BE2C (cell line): ENCODE data around the gene GNAI3.

Source experiments
- DNase-seq: peaks from one replicate; pipeline ENCODE4 v3.0.0-alpha.2; 2020
- H3K27me3 ChIP-seq: fragments of 250-450 bp; sonication (Bioruptor Pico); 2 replicates; pipeline ENCODE4 v1.5.1; 2020; ENCODE audit warnings: mild to moderate bottlenecking
- H3K36me3 ChIP-seq: fragments of 250-450 bp; sonication (Bioruptor Pico); 2 replicates; pipeline ENCODE4 v1.5.1; 2020; ENCODE audit warnings: mild to moderate bottlenecking
- H3K4me1 ChIP-seq: fragments of 250-450 bp; sonication (Bioruptor Pico); 2 replicates; pipeline ENCODE4 v1.5.1; 2020
- H3K4me3 ChIP-seq: 2 replicates; pipeline ENCODE4 v1.5.1; 2011; ENCODE audit warnings: low read depth, low read length
- H3K9me3 ChIP-seq: fragments of 250-450 bp; sonication (Bioruptor Pico); 2 replicates; pipeline ENCODE4 v1.5.1; 2020
- TF ChIP-seq, protein P1 (sequence below): IDR thresholded peaks from 2 replicates; pipeline ENCODE4 v1.5.1; 2012; ENCODE audit warnings: mild to moderate bottlenecking, low read depth, low read length

The GNAI3 gene

DNA sequence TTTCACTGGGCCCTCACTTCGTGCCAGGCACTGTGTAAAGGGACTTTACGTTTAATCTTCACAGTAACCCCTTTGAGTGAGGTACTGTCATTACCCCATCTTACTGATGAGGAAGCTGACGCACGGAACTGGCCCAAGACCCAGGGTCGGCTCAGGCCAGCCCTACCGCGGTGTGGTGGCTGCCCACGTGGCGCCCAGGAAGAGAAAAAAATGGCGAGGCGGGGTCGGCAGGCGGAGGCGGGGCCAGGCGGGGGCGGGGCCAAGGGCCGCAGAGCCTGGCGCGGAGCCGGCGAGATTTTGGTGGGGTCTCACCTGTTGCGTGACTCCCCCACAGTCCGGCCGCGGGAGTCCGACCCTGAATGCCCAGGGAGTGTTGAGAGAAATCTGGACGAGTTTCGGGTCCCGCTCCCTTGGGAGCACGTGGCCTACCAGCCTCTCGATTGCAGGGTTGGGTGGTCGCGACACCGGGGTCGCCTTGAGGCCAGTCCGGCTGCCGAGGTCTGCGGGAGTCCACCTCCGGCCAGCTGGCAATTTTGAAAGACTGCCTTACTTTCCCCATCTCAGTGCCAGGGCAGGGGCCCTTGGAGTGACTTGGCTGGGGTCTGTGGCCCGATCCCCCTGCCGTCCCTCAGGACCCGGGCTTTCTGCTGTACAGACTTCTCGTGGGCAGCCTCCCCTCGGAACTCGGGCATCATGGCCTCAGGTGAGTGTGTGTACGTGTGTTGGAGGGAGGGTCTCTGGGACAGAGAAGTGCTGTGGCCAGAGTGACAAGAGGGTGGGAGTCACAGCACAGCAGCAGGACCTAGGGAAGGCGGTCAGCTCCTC is 71.4 kb downstream of the GNAI3 start, which contains the start of the genes AMPD2 and GNAT2:
Gene AMPD2 (plus strand): TSS at position 262 of the 825 bp plus-strand sequence. CDS start 1,339 bp downstream, outside the sequence.
Gene GNAT2 (minus strand): TSS at position 41 of the 825 bp plus-strand sequence. CDS start 6,746 bp downstream, outside the sequence.
- DNase-seq: peak; percentile 84

DNA sequence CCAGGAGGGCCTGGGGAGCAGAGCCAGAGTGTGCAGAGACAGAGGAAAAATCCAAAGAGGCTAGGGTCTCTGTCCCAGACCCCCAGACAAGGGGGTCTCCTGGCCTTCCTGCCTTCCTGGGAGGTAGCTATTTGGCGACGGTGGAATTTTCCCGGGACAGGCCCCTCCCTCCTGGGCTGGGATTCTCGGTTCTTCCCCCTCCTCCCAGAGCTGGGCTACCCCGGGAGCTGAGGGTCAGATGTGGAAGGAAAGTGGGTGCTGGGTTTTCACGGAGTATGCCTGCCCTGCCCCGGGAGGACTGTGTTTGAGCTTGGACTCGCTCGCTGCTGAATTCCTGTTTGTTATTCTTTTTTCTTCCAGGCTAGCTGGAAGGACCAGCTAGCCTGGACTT is 72.0 kb downstream of the GNAI3 start:
- Histone ChIP-seq H3K4me1 (peaks cover 60% of the 10 kb centered on the region), H3K9me3 (no peaks in the 10 kb centered on the region), H3K27me3 (no peaks in the 10 kb centered on the region), H3K4me3 (peak overlapping the region; percentile 98), H3K36me3 (peaks cover 7% of the 10 kb centered on the region; the same call in 1 of the 2 replicates)
- DNase-seq: peak; percentile 36
- TF ChIP-seq, protein P1, sequence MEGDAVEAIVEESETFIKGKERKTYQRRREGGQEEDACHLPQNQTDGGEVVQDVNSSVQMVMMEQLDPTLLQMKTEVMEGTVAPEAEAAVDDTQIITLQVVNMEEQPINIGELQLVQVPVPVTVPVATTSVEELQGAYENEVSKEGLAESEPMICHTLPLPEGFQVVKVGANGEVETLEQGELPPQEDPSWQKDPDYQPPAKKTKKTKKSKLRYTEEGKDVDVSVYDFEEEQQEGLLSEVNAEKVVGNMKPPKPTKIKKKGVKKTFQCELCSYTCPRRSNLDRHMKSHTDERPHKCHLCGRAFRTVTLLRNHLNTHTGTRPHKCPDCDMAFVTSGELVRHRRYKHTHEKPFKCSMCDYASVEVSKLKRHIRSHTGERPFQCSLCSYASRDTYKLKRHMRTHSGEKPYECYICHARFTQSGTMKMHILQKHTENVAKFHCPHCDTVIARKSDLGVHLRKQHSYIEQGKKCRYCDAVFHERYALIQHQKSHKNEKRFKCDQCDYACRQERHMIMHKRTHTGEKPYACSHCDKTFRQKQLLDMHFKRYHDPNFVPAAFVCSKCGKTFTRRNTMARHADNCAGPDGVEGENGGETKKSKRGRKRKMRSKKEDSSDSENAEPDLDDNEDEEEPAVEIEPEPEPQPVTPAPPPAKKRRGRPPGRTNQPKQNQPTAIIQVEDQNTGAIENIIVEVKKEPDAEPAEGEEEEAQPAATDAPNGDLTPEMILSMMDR: no peak

More for the DNA sequence above, 71.4 kb downstream of the GNAI3 start, which contains the start of the genes AMPD2 and GNAT2:
- Histone ChIP-seq H3K4me3 (peak within 1 kb of the TSS; percentile 98), H3K4me1 (peaks cover 54% of the 10 kb centered on the region), H3K36me3 (peaks cover 3% of the 10 kb centered on the region; the same call in 1 of the 2 replicates), H3K9me3 (no peaks in the 10 kb centered on the region), H3K27me3 (no peaks in the 10 kb centered on the region)
- TF ChIP-seq, protein P1: no peak

DNA sequence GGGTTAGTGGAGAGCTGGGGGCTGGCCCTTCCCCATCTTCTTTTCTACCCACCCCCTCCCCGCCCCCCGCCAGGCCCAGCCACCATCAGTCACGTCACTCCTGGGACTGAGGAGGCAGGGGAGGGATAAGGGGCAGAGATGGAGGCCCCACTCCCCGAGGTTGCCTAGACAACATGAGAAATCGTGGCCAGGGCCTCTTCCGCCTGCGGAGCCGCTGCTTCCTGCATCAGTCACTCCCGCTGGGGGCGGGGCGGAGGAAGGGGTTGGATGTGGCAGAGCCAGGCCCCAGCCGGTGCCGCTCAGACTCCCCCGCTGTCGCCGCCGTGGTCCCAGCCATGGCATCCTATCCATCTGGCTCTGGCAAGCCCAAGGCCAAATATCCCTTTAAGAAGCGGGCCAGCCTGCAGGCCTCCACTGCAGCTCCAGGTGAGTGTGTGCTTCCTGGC is 72.4 kb downstream of the GNAI3 start:
- DNase-seq: peak; percentile 99
- Histone ChIP-seq H3K4me3 (peak overlapping the region; percentile 98), H3K9me3 (no peaks in the 10 kb centered on the region), H3K27me3 (no peaks in the 10 kb centered on the region), H3K36me3 (peaks cover 12% of the 10 kb centered on the region; the same call in 1 of the 2 replicates), H3K4me1 (peaks cover 62% of the 10 kb centered on the region)
- TF ChIP-seq, protein P1: no peak

DNA sequence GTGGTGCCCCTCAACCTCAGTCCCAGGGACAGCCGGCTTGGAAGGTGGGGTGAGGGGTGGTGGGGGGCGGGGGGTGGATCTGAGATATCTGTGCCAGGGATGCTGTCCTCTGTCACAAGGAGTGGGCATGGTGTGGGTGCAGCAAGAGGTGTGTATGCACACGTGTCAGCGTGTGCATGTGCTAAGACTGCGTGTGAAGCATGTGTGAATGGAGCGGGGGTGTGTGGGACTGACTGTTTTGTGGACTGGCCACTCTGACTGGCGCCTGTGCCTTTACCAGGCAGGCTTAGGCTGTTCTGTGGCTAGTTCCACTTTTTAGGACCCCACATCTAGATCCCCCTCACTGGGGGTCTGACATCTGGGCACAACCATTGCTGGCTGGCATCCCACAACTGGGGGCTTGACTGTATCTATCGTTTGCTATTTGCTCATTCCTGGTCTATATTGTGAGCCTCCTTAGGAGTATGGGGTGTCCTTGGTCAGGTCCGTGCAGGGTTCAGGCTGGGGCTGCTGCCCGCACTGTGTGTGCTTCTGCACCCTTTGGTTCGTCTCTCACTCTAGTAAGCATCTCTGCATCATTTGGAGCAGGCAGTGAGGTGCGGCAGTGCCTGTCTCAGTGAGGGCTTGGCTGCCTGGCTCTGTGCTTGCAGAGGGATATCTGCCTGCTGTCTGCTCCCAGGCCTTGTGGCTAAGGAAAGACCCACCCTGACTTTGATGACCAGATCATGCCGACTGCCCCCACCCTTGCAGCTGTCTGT is 73.1 kb downstream of the GNAI3 start:
- no peak for DNase-seq
- TF ChIP-seq, protein P1: no peak
- Histone ChIP-seq H3K36me3 (peaks cover 19% of the 10 kb centered on the region), H3K4me1 (peaks cover 62% of the 10 kb centered on the region), H3K9me3 (no peaks in the 10 kb centered on the region), H3K4me3 (peak overlapping the region; percentile 98), H3K27me3 (no peaks in the 10 kb centered on the region)

DNA sequence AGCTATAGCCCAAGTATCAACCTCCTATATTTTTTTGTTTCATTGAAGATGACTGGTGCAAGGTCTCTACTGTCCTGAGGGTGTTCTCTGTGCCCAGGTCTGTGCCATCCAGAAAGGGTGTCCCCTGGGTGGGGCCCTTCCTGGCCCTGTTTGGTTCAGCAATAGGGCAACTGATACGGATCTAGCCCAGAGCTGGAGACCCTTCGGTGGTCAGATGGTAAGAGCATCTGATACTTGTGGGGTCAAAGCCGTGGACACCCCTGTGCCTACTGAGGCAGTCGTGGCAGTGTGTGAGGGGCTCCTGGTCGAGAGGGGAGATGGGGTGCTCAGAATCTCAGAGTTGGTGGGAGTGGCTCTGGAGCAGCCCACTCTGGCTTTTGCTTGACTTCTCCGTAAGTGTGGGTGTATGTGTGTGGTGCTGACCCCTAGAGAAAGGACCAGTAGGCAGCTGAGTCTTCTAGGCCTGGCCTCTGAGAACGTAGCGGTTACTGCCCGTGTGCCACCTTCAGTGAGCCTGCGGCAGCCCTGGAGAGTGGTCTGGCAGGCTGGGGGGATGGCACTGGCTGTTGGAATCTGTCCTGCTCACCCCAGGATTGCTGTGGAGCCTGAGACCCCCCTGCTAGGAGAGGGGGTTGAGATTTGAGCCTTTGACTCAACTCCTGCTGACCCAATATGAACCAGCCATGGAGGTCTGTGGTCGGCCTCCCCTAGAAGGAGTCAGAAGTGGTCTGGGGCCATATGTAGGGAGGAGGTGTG is 73.9 kb downstream of the GNAI3 start:
- Histone ChIP-seq H3K36me3 (peaks cover 26% of the 10 kb centered on the region), H3K4me1 (peaks cover 55% of the 10 kb centered on the region), H3K27me3 (no peaks in the 10 kb centered on the region), H3K4me3 (peak overlapping the region; percentile 98), H3K9me3 (no peaks in the 10 kb centered on the region)
- DNase-seq: no peak
- TF ChIP-seq, protein P1: no peak
